K562 (cell line): ENCODE data around the gene COL10A1. TPM values are rescaled to one million over a fixed set of nuclear protein-coding genes. Genes with fewer than 3 reads are reported as not detected.

Experiments
- ATAC-seq: fragments of 200-7000 bp; cut with Tn5 transposase; 3 replicates; pipeline ENCODE4 v1.9.1; 2020; ENCODE audit warnings: moderate library complexity
- BruUV-seq: library from RNA; stranded (reverse); fragments of 400-500 nt; replicated peaks from 2 replicates; lab custom pipeline; 2021; lab: Mats Ljungman, UMichigan
- CTCF ChIA-PET: fragments of 300-600 bp; formaldehyde crosslinking; extraction: SDS; loops from one replicate; lab custom pipeline; 2021; ENCODE audit warnings: low intra/inter-chr PET ratio; lab: Yijun Ruan, JAX
- POLR2A ChIA-PET: fragments of 300-600, 350-650 bp; sonication (Branson Sonifier 250); formaldehyde crosslinking; extraction: SDS; loops from one replicate; lab custom pipeline; 2021; ENCODE audit warnings: antibody characterized with exemption, inconsistent platforms; lab: Yijun Ruan, JAX
- DNase-seq, 4 experiments: peaks; one replicate each; pipeline versions ENCODE4 v3.0.0 to v3.0.0-alpha.2; 2011 to 2018; ENCODE audit warnings: low spot score in 3 of 4, mixed read lengths in 3 of 4; ENCODE audit errors: extremely low read depth in 1 of 4
- FAIRE-seq: peaks from 2 replicates; lab custom pipeline; 2011; peaks lifted over from hg19 to GRCh38; lab: Jason Lieb, UNC
- H2AFZ ChIP-seq: 2 replicates; pipeline ENCODE4 v1.6.0; 2011; ENCODE audit warnings: low read depth, low read length, control low read depth, inconsistent platforms
- H3K27ac ChIP-seq: fragments of 200-600 bp; 3 replicates; pipeline ENCODE4 v1.8.0; 2011; ENCODE audit warnings: low read depth, mild to moderate bottlenecking, control low read depth, inconsistent platforms, low read length, moderate library complexity, mixed read lengths; ENCODE audit errors: extremely low read depth
- H3K27me3 ChIP-seq, 2 experiments: fragments of 300-600 bp in 1 of 2; 2 replicates in 1 of 2; 3 replicates in 1 of 2; pipeline versions ENCODE4 v1.6.0 to v1.8.0; 2011; ENCODE audit warnings: inconsistent platforms in 2 of 2, low read length in 2 of 2, mild to moderate bottlenecking in 1 of 2, mixed read lengths in 1 of 2, moderate library complexity in 1 of 2; ENCODE audit not compliant: control insufficient read depth in 2 of 2, insufficient read depth in 2 of 2
- H3K36me3 ChIP-seq: fragments of 300-600 bp; 3 replicates; pipeline ENCODE4 v1.8.0; 2011; ENCODE audit warnings: mild to moderate bottlenecking, low read length, inconsistent platforms; ENCODE audit not compliant: control insufficient read depth, insufficient read depth
- H3K4me1 ChIP-seq, 2 experiments: fragments of 200-600 bp in 1 of 2; replicated peaks in 1 of 2; 2 replicates in 1 of 2; 3 replicates in 1 of 2; pipeline versions ENCODE4 v1.5.1 to v1.8.0; 2011; ENCODE audit warnings: inconsistent platforms in 2 of 2, low read length in 2 of 2, mild to moderate bottlenecking in 1 of 2, mixed read lengths in 1 of 2, moderate library complexity in 1 of 2; ENCODE audit not compliant: control insufficient read depth in 2 of 2, insufficient read depth in 2 of 2
- H3K4me2 ChIP-seq: 2 replicates; pipeline ENCODE4 v1.6.1; 2011; ENCODE audit warnings: low read length, control low read depth, inconsistent platforms, mixed read lengths; ENCODE audit not compliant: insufficient read depth
- H3K4me3 ChIP-seq: fragments of 200-600 bp; sonication (generic), shearing (Covaris generic); 2 replicates; pipeline ENCODE4 v1.5.1; 2016; ENCODE audit warnings: control low read depth, inconsistent platforms
- H3K79me2 ChIP-seq: fragments of 200-600 bp; 3 replicates; pipeline ENCODE4 v1.8.0; 2011; ENCODE audit warnings: low read length, inconsistent platforms; ENCODE audit not compliant: control insufficient read depth, insufficient read depth
- H3K9ac ChIP-seq, 2 experiments: 2 replicates each; pipeline versions ENCODE4 v1.6.0 to v1.6.1; 2011; ENCODE audit warnings: low read depth in 2 of 2, low read length in 2 of 2, control low read depth in 1 of 2, inconsistent platforms in 1 of 2, mild to moderate bottlenecking in 1 of 2, mixed read lengths in 1 of 2; ENCODE audit not compliant: insufficient read depth in 1 of 2
- H3K9me1 ChIP-seq: one replicate; pipeline ENCODE4 v1.6.0; 2011; ENCODE audit warnings: inconsistent platforms, mild to moderate bottlenecking, low read length, moderate library complexity; ENCODE audit not compliant: control insufficient read depth, insufficient read depth
- H3K9me3 ChIP-seq: replicated peaks from 2 replicates; pipeline ENCODE4 v1.5.1; 2011; ENCODE audit warnings: low read depth, low read length, inconsistent platforms; ENCODE audit not compliant: control insufficient read depth, insufficient read depth
- H4K20me1 ChIP-seq: replicated peaks from 2 replicates; pipeline ENCODE4 v1.6.1; 2011; ENCODE audit warnings: low read length, inconsistent platforms, mixed read lengths; ENCODE audit not compliant: control insufficient read depth, insufficient read depth
- BACH1 ChIP-seq: fragments of 200-800 bp; sonication (Bioruptor generic); IDR thresholded peaks from 2 replicates; pipeline ENCODE4 v1.6.1; 2016; ENCODE audit warnings: missing genetic modification characterization, missing compliant biosample characterization
- CEBPG ChIP-seq, 3 experiments: fragments of 200-800 bp in 1 of 3; sonication (Bioruptor generic) in 1 of 3; sonication (generic) in 1 of 3; formaldehyde crosslinking in 1 of 3; IDR thresholded peaks in 2 of 3; conservative IDR thresholded peaks in 1 of 3; 2 replicates each; pipeline versions ENCODE4 v1.6.1 to v1.8.0; 2016 to 2022; ENCODE audit warnings: missing compliant biosample characterization in 2 of 3, missing genetic modification characterization in 2 of 3, mild to moderate bottlenecking in 1 of 3, missing genetic modification reagents in 1 of 3
- PKNOX1 ChIP-seq: fragments of 450-650 bp; IDR thresholded peaks from 2 replicates; pipeline ENCODE4 v1.6.1; 2016
- RFX1 ChIP-seq: fragments of 450-650 bp; IDR thresholded peaks from 2 replicates; pipeline ENCODE4 v1.6.1; 2016; ENCODE audit warnings: mild to moderate bottlenecking, moderate library complexity
- WGBS: fragments of 100-300 bp; shearing (Covaris generic); methylation state at CpG from one replicate; pipeline ENCODE4 v1.1.6; 2016; ENCODE audit warnings: low coverage, mixed read lengths; ENCODE audit not compliant: insufficient coverage; ENCODE audit errors: missing lambda C conversion rate; 5-methylcytosine and 5-hydroxymethylcytosine counted together
- in situ Hi-C: fragments of 300-500 bp; cut with MboI; formaldehyde crosslinking; loops from 4 replicates; pipeline ENCODE4 v1.15.0; 2018; ENCODE audit warnings: inconsistent platforms, mixed read lengths
- intact Hi-C: fragments of 100-400 bp; cut with micrococcal nuclease; formaldehyde crosslinking; loops from 2 replicates; pipeline ENCODE4 v1.14.2; 2022
- polyA plus RNA-seq, 8 experiments: library from polyadenylated mRNA; depleted of rRNA in 4 of 8; stranded (reverse) in 5 of 8; unstranded in 3 of 8; fragments of >200 nt; fragmentation: Nextera tagmentation in 2 of 8; fragmentation: Illumina TruSeq in 1 of 8; extraction: Ambion mirVana in 2 of 8; extraction: Trizol in 1 of 8; gene quantifications; 2 replicates each; pipeline versions ENCODE4 v1.2.1 to v1.2.3, GENCODE V29; 2011 to 2014; ENCODE audit warnings: inconsistent platforms in 1 of 8, missing spikeins in 1 of 8
- total RNA-seq, 7 experiments: library from RNA; depleted of rRNA in 6 of 7; stranded (reverse); fragments of >200 nt in 6 of 7; fragmentation: Illumina TruSeq in 2 of 7; extraction: Trizol in 2 of 7; gene quantifications; 2 replicates each; pipeline versions ENCODE4 v1.2.1 to v1.2.3, GENCODE V29; 2011 to 2021; ENCODE audit warnings: low replicate concordance in 1 of 7

The COL10A1 gene
- total and polyA plus RNA-seq, 9 of the 15 experiments (the other 6 are each of a cell fraction or from before 2014, with no cell fraction given) = 0.06 to 0.08 TPM; not detected in 7

GRCh38 chr6:116108836-116109235 lies 17.1 kb downstream of the COL10A1 start:
- no peaks in the 10 kb centered on the region for H3K79me2 ChIP-seq
- ChIA-PET CTCF (no interaction called here), POLR2A (interaction anchor here (1.2 kb wide), 1 partner anchor 8 kb away, joined by 7 read pairs; the partner anchor contains the start of gene NT5DC1)
- H3K9me3 ChIP-seq = no peaks in the 10 kb centered on the region
- H3K36me3 ChIP-seq = peaks cover 19% of the 10 kb centered on the region; the same call in 2 of the 3 replicates
- H3K9ac ChIP-seq = no peak overlapping the region; a peak in 1 of 4 replicates
- WGBS = 0% methylated on average over 1 of the region's 1 CpG
- no TSS peak for BruUV-seq
- no peaks in the 10 kb centered on the region for H3K4me1 ChIP-seq
- in situ Hi-C loops = no loop called here
- H3K27me3 ChIP-seq = no peaks in the 10 kb centered on the region
- TF ChIP-seq BACH1 (tag) = no peak
- no peak for TF ChIP-seq CEBPG (CRISPR knock-in tag; IDR thresholded peaks at IDR 0.05)
- peak in 1 of 2 experiments; percentile 49; a peak in 2 of 4 replicates for TF ChIP-seq CEBPG (tag; conservative IDR thresholded peaks at IDR 0.05 in 1 of 2, IDR thresholded peaks at IDR 0.05 in 1 of 2)
- TF ChIP-seq RFX1 = peak; percentile 33; the same call in 1 of the 2 replicates
- 0 out of 2 replicates have a peak, but pooled peaks have one; percentile 7 for TF ChIP-seq PKNOX1
- ATAC-seq = peak; percentile 74
- no peak for FAIRE-seq
- no peak overlapping the region for H3K27ac ChIP-seq
- intact Hi-C loops = no loop called here
- H3K9me1 ChIP-seq = no peaks in the 10 kb centered on the region
- H3K4me2 ChIP-seq = no peak overlapping the region
- no peak overlapping the region for H3K4me3 ChIP-seq
- peak in 1 of 4 experiments; percentile 6 for DNase-seq
- H4K20me1 ChIP-seq = no peaks in the 10 kb centered on the region
- H2AFZ ChIP-seq = no peak overlapping the region
